ENCODE data around the gene MGLL. TPM values are rescaled to one million over a fixed set of nuclear protein-coding genes. Genes with fewer than 3 reads are reported as not detected.

MGLL gene
- total RNA-seq, 4 donors from 2014 or later: 36.7 to 146 (median 73.5) TPM

GRCh38 chr3:127831723-127832172 is 9.4 kb upstream of the MGLL start:
- no peak overlapping the region for H3K27ac ChIP-seq
- no peaks in the 10 kb centered on the region for H3K27me3 ChIP-seq
- WGBS, 2 donors: 46 to 92% methylated on average over 2 to 4 of the region's 4 CpGs
- H3K9me3 ChIP-seq: peaks cover 0 to 33% (median 19%) of the 10 kb centered on the region in 3 donors
- peaks cover 0 to 37% (median 6%) of the 10 kb centered on the region in 3 donors for H3K4me1 ChIP-seq
- DNase-seq: no peak
- no peak overlapping the region for H3K4me3 ChIP-seq
- no peaks in the 10 kb centered on the region for H3K36me3 ChIP-seq
- TF ChIP-seq POLR2A (IDR thresholded peaks at IDR 0.05): no peak
- TF ChIP-seq, protein P1, sequence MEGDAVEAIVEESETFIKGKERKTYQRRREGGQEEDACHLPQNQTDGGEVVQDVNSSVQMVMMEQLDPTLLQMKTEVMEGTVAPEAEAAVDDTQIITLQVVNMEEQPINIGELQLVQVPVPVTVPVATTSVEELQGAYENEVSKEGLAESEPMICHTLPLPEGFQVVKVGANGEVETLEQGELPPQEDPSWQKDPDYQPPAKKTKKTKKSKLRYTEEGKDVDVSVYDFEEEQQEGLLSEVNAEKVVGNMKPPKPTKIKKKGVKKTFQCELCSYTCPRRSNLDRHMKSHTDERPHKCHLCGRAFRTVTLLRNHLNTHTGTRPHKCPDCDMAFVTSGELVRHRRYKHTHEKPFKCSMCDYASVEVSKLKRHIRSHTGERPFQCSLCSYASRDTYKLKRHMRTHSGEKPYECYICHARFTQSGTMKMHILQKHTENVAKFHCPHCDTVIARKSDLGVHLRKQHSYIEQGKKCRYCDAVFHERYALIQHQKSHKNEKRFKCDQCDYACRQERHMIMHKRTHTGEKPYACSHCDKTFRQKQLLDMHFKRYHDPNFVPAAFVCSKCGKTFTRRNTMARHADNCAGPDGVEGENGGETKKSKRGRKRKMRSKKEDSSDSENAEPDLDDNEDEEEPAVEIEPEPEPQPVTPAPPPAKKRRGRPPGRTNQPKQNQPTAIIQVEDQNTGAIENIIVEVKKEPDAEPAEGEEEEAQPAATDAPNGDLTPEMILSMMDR (IDR thresholded peaks at IDR 0.05): peak; percentile 17 to 62 (median 50)
- intact Hi-C loops (cut with DNase I): no loop called here

DNA sequence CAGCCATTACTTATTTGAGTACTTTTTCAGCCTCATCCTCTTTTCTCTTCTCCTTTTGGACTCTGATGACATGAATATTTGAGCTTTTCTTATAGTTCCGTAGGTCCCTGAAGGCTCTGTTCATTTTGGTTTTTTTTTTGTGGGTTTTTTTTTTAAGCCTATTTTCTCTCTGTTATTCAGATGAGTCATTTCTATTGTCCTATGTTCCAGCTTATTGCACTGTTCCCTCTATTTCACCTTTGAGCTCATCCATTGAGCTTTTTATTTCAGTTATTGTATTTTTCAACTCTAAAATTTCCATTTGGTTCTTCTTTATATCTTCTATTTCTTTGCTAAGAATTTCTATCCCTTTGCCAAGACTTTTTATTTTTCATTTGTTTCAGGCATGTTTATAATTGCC is 7.2 kb upstream of the MGLL start:
- H3K27ac ChIP-seq: no peak overlapping the region
- intact Hi-C loops (cut with DNase I): loop anchor here (10.0 kb wide), 2 partner anchors 125 to 155 kb away; partner anchors contain the start of gene ABTB1
- no peak for TF ChIP-seq POLR2A (IDR thresholded peaks at IDR 0.05)
- TF ChIP-seq, protein P1 (IDR thresholded peaks at IDR 0.05): no peak
- no peaks in the 10 kb centered on the region for H3K27me3 ChIP-seq
- WGBS, 2 donors: 18 to 59% methylated on average over 1 of the region's 1 CpG
- H3K36me3 ChIP-seq: no peaks in the 10 kb centered on the region
- H3K9me3 ChIP-seq: peaks cover 0 to 33% (median 19%) of the 10 kb centered on the region in 3 donors
- H3K4me1 ChIP-seq: peaks cover 0 to 15% (median 0%) of the 10 kb centered on the region in 3 donors
- DNase-seq: no peak
- H3K4me3 ChIP-seq: no peak overlapping the region

GRCh38 chr3:127827808-127828207 is 5.5 kb upstream of the MGLL start:
- DNase-seq: no peak
- TF ChIP-seq, protein P1 (IDR thresholded peaks at IDR 0.05): no peak
- H3K36me3 ChIP-seq: no peaks in the 10 kb centered on the region
- WGBS, 2 donors: 65 to 79% methylated on average over 2 of the region's 2 CpGs
- no peaks in the 10 kb centered on the region for H3K27me3 ChIP-seq
- intact Hi-C loops (cut with DNase I): loop anchor here (10.0 kb wide), 2 partner anchors 123 to 153 kb away; partner anchors contain the start of gene ABTB1
- H3K27ac ChIP-seq: no peak overlapping the region
- peaks cover 0 to 33% (median 19%) of the 10 kb centered on the region in 3 donors for H3K9me3 ChIP-seq
- H3K4me1 ChIP-seq: peaks cover 0 to 17% (median 0%) of the 10 kb centered on the region in 3 donors
- H3K4me3 ChIP-seq: no peak overlapping the region

GRCh38 chr3:127825756-127826155 is 3.4 kb upstream of the MGLL start:
- Histone ChIP-seq H3K36me3 (no peaks in the 10 kb centered on the region), H3K27me3 (peaks cover 0 to 5% (median 0%) of the 10 kb centered on the region in 4 donors), H3K4me1 (peaks cover 9 to 26% (median 11%) of the 10 kb centered on the region in 3 donors), H3K27ac (no peak overlapping the region), H3K9me3 (peaks cover 0 to 32% (median 19%) of the 10 kb centered on the region in 3 donors), H3K4me3 (no peak overlapping the region)
- 80 to 88% methylated on average over 3 of the region's 3 CpGs for WGBS, 2 donors
- TF ChIP-seq POLR2A (IDR thresholded peaks at IDR 0.05): no peak
- TF ChIP-seq, protein P1 (IDR thresholded peaks at IDR 0.05): peak in 1 of 6 experiments; percentile 10
- intact Hi-C loops (cut with DNase I): loop anchor here (10.0 kb wide), 2 partner anchors 121 to 151 kb away; partner anchors contain the start of gene ABTB1
- no peak for DNase-seq

- Histone ChIP-seq H3K9me3 (peaks cover 0 to 17% (median 8%) of the 10 kb centered on the region in 3 donors), H3K4me3 (no peak overlapping the region), H3K27ac (peak overlapping the region in 1 of 4 donors; percentile 95), H3K27me3 (peaks cover 0 to 5% (median 0%) of the 10 kb centered on the region in 4 donors), H3K4me1 (peaks cover 24 to 41% (median 25%) of the 10 kb centered on the region in 3 donors), H3K36me3 (no peaks in the 10 kb centered on the region)
- no peak for TF ChIP-seq POLR2A (IDR thresholded peaks at IDR 0.05)
- TF ChIP-seq, protein P1 (IDR thresholded peaks at IDR 0.05): no peak
- no peak for DNase-seq
- intact Hi-C loops (cut with DNase I): loop anchor here (10.0 kb wide), 2 partner anchors 119 to 149 kb away; partner anchors contain the start of gene ABTB1
- 88 to 94% methylated on average over 6 to 12 of the region's 14 CpGs for WGBS, 2 donors
Measured at GRCh38 chr3:127824151-127824825, 2.0 kb upstream of the MGLL start.

All from esophagus squamous epithelium (tissue), 5 donors.